ENCODE data around the gene PCSK9.

PCSK9 gene

DNA sequence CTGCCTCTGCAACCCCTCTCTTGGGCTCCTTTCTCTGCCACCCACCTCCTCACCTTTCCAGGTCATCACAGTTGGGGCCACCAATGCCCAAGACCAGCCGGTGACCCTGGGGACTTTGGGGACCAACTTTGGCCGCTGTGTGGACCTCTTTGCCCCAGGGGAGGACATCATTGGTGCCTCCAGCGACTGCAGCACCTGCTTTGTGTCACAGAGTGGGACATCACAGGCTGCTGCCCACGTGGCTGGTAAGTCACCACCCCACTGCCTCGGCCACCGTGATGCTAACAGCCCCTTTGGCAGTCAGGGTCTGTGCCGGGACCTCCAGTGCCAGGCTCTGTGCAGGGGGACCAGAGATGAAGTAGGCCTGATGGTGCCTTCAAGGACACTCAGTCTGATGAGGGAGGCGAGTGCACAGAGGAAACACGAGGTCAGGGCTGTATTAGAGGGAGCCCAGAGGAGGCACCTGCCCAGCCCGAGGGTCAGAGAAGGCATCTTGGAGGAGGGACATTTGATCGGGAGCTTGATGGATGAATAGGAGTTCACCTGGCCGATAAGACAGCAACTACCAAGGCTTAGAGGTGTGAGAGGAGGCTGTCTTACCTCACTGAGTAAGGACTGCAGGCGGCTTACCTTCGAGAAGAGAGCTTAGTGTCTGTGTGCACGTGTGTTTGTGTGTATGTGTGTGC is 18.1 kb downstream of the PCSK9 start:
- in situ Hi-C loops (cut with MboI; ENCODE audit: low sequenced_read_pairs) = no loop called here

DNA sequence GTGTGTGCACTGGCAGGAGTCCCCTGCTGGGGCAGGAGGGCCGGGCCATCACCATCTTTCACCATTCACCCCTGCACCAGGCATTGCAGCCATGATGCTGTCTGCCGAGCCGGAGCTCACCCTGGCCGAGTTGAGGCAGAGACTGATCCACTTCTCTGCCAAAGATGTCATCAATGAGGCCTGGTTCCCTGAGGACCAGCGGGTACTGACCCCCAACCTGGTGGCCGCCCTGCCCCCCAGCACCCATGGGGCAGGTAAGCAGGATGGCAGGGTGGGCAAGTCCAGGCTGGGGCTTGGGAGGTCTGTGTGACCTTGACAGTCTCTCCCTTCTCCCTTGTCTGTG is 18.6 kb downstream of the PCSK9 start:
- in situ Hi-C loops (cut with MboI; ENCODE audit: low sequenced_read_pairs) = no loop called here

DNA sequence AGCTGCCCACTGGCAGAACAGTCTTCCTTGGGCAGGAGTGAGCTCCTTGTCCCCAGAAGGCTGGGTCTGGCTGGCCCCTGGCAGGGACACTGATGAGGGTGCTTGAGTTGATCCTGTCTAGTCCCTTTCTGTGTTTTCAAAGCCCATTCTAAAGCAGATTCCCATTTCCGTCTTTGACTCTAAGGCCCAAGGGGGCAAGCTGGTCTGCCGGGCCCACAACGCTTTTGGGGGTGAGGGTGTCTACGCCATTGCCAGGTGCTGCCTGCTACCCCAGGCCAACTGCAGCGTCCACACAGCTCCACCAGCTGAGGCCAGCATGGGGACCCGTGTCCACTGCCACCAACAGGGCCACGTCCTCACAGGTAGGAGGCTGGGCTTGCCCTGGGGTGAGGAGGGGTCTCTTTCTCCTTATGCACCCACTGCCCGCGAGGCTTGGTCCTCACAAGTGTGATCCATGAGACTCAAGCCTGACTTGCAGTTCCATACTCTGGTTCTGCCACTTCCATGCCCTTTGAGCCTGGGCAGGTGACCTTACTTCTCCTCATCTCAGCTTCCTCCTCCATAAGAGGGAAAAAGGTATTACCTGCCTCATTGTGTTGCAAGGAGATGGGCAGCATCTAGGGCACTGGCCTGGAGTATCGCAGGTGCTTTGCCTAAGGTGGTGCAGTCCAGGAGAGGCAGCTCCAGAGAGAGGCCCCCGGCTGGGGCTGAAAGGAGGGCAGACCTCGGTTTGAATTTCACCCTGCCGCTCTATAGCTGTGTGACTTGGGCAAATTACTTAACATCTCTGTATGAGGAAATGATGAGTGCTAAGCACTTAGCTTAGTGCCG is 20.2 kb downstream of the PCSK9 start:
- in situ Hi-C loops (cut with MboI; ENCODE audit: low sequenced_read_pairs) = no loop called here

DNA sequence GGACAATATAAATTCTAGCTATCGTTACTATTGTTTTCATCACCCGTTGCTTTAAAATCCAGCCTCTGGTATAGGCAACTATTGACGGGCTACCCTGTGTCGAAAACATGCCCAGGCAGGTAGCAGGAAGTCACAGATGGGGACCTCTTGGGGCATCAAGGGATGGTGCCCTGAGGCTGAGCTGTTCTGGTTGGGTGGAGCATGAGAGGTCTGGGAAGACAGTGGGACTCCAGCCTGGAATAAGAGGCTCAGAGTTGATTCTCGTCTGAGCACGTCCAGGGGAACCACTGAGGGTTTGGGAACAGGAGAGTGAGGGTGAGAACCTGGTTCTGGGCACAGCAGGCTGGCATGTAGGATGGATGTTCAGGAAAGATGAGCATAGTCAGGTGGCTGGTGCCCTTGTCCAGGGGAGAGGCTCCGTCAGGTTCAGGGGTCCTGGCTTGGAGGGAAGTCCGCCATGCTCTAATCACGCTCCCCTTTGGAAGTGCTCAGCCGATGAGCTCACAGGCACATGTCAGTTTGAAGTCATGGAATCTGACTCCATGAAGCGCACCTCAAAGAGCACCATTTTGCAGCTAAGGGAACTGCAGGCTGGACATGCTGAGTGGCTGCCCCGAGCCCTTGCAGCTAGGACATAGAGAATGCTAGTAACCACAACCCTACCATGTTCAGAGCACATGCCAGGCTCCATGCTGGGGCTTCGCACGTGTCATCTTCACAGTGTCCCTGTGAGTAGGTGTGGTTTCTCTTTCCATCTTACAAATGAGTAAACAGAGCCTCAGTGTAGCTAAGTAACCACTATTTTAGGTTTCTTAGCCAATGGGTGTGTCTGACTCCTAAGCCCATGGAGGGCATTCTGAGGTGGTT is 21.0 kb downstream of the PCSK9 start:
- in situ Hi-C loops (cut with MboI; ENCODE audit: low sequenced_read_pairs) = no loop called here

DNA sequence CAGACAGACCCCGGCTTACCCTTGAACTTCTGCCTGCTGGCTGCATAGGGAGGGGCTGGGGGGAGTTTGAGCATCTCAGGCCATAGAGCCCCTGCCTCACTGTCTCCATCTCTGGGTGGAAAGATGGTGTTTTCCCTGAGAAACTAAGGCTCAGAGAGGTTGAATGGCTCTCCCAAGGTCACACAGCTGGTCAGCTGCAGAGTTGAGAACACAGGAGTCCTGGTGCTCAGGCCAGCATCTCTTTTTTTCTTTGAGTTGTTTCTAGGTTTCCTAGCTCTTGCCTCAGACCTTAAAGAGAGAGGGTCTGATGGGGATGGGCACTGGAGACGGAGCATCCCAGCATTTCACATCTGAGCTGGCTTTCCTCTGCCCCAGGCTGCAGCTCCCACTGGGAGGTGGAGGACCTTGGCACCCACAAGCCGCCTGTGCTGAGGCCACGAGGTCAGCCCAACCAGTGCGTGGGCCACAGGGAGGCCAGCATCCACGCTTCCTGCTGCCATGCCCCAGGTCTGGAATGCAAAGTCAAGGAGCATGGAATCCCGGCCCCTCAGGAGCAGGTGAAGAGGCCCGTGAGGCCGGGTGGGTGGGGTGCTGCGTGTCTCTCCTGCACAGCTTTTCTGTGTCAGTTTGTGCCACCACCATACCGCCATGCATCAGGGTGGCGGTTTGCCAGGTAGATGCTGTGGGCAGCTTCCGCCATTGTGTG is 21.8 kb downstream of the PCSK9 start:
- in situ Hi-C loops (cut with MboI; ENCODE audit: low sequenced_read_pairs) = no loop called here

DNA sequence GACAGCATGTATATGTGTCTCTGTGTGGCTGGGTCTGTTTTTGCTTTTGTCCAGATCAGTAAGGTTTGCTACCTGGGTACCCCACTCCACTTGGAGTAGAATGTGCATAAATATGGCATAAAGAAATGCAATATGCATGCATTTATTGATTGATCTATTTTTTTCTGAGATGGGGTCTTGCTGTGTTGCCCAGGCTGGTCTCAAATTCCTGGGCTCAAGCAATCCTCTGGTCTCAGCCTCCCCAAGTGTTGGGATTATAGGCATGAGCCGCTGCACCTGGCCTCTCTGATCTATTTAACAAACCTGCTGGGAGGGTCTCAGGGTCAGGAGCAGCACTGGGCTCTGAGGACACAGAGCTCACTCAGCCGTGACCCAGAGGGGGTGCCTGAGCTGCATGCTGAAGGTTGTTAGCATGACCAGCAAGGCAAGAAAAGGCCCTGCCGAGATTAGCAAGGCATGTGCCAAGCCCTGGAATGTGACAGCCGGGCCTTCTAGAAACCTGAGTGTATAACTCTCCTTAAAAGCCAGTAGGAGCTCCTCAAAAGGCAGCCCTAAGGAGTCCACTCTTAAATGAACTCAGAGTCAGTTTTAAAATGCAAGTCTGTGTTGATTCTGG is 22.5 kb downstream of the PCSK9 start:
- in situ Hi-C loops (cut with MboI; ENCODE audit: low sequenced_read_pairs) = no loop called here

DNA sequence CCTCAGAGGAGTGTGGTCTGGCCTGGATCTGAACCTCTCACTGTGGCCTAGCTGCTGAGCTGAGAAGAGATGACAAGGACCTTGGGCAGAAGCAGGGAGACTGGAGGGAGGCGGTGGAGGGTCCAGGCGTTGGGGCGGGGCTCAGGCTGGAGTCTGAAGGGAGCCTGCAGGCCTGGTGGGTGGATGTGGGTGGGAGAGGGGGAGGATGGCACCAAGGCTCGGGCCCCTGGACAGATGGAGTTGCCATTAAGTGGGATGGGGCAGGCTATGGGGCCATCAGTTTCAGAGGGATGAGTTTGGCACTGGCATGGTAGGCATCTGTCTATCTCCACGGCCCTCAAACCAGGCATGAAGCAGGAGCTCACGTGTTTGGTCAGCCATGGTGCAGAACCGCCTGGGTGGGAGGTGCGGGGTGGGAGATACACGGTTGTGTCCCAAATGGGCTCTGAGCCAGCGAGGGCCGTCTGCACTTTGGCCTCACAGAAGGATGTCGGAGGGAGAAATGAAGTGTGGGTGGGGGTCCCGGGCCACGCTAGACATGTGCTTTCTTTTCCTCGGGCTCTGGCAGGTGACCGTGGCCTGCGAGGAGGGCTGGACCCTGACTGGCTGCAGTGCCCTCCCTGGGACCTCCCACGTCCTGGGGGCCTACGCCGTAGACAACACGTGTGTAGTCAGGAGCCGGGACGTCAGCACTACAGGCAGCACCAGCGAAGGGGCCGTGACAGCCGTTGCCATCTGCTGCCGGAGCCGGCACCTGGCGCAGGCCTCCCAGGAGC is 23.6 kb downstream of the PCSK9 start:
- in situ Hi-C loops (cut with MboI; ENCODE audit: low sequenced_read_pairs) = no loop called here

DNA sequence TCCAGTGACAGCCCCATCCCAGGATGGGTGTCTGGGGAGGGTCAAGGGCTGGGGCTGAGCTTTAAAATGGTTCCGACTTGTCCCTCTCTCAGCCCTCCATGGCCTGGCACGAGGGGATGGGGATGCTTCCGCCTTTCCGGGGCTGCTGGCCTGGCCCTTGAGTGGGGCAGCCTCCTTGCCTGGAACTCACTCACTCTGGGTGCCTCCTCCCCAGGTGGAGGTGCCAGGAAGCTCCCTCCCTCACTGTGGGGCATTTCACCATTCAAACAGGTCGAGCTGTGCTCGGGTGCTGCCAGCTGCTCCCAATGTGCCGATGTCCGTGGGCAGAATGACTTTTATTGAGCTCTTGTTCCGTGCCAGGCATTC is 24.2 kb downstream of the PCSK9 start:
- in situ Hi-C loops (cut with MboI; ENCODE audit: low sequenced_read_pairs) = no loop called here

DNA sequence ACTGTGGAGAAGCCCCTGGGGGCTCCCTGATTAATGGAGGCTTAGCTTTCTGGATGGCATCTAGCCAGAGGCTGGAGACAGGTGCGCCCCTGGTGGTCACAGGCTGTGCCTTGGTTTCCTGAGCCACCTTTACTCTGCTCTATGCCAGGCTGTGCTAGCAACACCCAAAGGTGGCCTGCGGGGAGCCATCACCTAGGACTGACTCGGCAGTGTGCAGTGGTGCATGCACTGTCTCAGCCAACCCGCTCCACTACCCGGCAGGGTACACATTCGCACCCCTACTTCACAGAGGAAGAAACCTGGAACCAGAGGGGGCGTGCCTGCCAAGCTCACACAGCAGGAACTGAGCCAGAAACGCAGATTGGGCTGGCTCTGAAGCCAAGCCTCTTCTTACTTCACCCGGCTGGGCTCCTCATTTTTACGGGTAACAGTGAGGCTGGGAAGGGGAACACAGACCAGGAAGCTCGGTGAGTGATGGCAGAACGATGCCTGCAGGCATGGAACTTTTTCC is 24.8 kb downstream of the PCSK9 start:
- in situ Hi-C loops (cut with MboI; ENCODE audit: low sequenced_read_pairs) = no loop called here

DNA sequence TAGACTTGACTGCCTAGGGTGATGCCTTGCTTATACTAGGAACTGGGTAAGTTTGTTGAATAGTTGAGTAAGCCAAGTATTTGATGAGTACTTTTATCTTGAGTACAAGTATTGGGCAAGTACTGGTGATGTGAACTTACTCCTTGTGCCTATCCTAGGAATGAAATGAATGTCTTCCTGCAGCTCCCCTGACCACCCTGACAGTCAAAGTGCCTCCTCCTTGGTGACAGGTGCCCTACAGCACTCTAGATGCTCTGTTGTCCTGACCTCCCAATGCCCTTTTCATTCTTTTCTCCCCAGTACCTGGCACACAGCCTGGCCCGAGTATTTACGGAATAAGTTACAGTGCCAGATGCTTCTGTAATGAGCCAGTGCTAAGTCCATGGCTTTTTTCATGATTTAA is 25.5 kb downstream of the PCSK9 start:
- in situ Hi-C loops (cut with MboI; ENCODE audit: low sequenced_read_pairs) = no loop called here

DNA sequence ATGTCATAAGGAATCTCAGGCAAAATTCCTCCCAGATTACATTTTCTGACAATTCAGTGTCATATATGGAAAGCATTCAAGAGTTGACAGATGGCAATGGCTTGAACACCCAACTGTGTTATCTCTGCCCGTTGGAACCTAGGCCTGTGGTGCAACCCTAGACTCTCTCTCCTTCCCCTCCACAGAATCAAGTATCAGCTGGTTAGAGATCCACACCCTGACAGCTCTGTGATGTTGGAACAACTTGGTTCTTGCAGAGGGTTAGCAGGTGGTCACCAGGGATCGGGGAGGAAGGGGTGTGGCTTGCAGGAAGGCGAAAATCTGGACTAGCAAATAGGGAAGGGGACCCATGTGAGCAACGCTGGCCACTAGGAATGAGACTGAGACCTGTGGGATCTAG is 26.3 kb downstream of the PCSK9 start:
- in situ Hi-C loops (cut with MboI; ENCODE audit: low sequenced_read_pairs) = no loop called here

DNA sequence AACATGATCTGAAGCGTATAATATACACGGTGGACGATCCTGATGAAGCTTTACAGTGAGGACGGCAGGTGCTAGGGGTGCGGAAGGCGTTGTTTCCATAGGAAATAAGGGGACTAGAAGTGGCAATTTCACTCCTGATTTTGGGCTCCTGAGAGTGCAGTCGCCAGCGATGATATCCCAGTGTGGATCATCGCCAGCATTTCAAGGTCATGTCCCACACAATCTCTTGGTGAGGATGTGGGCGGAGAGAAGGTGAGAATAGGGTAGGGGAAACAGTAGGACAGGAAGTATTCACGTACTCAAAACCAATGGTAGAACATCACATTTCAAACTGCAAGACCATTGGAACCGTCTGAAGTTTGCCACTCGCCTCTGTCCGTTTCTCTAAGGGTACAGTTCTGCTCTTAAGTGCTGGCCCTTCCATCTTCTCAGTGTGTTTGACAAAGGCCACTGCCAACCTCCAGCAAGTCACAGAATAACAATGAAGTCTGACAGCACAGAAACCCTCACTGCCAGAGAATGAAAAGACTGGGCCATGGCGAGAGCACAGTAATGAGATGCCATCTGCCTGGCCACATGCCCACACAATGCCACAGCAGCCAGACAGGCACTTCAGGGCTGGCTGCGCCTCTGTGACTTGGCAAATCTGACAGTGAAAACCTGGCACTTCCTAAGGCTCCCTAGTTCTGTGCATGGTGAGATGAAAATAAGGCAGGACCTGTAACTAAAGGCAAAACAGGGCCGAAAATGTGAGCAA is 27.9 kb downstream of the PCSK9 start:
- in situ Hi-C loops (cut with MboI; ENCODE audit: low sequenced_read_pairs) = no loop called here

DNA sequence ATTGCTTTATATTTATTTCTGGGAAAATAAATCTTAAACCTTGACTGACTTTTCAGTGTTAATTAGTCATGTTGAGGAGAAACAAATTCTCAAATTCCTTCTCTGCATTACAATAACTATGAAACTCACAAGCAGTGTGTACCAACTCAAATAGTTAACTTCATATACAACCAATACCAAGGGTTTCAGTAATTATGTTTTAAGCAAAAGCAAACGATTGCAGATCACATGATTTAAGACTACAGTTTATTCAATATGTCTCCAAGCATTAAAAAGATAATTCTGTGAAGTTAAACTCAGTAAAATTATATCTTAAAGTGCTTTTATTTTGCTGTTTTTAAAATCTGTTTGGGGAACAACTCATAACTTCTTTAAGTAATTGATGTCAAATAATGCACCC is 28.6 kb downstream of the PCSK9 start:
- in situ Hi-C loops (cut with MboI; ENCODE audit: low sequenced_read_pairs) = no loop called here

DNA sequence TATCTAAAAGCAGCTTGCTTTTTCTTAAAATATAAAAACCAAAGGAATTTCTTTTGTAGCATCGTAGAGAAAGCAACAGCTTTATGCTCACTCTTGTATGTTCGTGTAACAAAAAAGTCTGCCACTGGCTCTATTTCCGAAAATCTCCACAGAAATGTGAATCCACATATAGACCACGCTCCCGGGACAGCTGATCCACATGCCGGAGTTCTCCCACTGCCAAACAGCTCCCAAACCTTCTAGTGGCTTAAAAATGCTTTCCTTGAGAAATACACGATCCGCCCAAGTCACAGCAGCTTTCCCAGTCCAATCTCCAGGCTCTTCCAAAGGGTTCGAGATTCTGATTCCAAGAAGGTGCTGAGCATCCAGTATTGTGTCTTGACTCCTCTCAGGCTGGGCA is 29.3 kb downstream of the PCSK9 start:
- in situ Hi-C loops (cut with MboI; ENCODE audit: low sequenced_read_pairs) = no loop called here

DNA sequence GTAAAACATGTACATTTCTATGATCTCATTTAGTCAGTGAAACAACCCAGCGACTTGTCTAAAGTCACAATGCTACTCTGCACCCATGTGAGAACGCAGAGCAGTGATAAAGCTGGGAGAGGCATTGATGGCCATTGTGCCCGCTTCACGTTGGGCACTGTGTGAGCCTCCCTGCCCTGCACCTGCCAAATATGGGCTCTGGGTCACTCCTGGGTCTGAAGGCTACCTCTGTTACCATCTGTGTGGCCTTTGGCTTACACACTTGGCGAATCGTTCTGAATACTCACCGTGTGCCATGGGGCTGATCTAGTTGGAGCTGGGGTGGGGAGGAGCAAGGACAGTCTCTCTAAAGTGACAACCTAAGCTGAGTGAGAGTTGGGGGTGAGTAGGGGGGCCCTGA is 29.9 kb downstream of the PCSK9 start:
- in situ Hi-C loops (cut with MboI; ENCODE audit: low sequenced_read_pairs) = no loop called here

DNA sequence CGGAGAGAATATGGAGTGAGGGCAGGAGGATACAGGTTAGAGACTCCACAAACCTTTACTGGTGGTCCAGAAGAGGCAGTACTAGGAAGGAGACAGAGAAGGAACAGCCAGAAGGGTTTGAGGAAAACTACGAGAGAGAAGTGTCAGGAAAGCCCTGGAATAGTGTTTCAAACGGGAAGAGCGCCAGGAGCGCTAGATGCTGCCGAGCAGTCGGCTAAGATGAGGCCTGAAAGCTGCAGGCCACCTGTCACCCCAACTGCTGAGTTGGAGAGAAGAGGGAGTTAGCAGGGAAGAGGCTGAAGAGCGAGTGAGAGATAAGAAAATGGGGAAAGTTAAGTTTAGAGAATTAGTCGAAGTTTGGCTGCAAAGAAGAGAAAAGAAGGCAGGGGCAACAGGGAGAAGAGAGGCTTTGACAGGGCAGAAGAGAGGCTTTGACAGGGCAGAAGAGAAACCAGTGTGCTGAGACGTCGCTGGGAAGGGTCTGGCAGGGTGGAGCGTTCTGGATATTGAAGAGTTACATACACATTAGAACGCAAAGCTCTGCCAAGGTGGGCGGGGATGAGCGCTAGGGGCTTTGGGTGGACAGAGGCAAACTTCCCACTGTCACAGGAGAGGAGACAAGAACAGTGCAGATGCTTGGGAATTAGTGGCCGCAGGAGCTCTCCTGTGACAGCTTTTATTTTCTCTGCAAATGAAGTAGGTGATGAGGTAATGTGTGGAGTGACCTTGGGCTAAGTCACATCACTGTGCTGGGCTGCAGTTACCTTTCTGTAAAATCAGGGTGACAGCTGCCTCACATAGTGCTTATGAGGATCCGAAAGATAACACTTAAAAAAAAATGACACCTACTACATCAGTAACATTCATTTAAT is 31.2 kb downstream of the PCSK9 start:
- in situ Hi-C loops (cut with MboI; ENCODE audit: low sequenced_read_pairs) = no loop called here

DNA sequence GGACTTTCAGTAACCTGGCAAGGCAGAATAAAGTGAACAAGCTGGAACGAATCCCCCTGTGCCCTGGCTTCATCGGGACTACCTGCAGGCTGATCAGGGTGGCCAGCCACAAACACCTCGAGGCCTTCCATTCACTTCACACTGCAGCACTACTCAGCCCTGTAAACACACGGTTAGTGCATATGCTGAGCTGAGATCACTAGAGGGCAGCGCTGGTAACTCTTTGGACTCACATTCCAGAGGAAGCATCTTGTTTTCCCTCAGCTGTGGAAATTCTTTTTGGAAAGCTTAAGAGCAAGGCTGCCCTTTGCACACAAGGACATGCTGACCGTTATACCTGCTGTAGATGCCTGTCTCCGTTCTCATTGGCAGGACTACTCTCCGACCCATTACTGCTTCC is 32.1 kb downstream of the PCSK9 start:
- in situ Hi-C loops (cut with MboI; ENCODE audit: low sequenced_read_pairs) = no loop called here

Measured in hTERT RPE-1 (cell line).